ENCODE data around the gene NUDT8.

The NUDT8 gene

GRCh38 chr11:67583247-67584204 is 46.2 kb downstream of the NUDT8 start, which contains the start of gene GSTP1:
Gene GSTP1, plus strand, starts transcription at chr11:67583812. Its CDS starts 32 bp downstream, at chr11:67583844.
- ChIA-PET CTCF (interaction anchor here (0.6 to 4.5 kb wide), 18 partner anchors 9 to 237 kb away, joined by 3 to 22 read pairs (median 4); partner anchors contain the start of genes NUDT8 and PPP1CA), POLR2A (interaction anchor here (0.7 to 2.5 kb wide), 3 partner anchors 9 to 210 kb away, joined by 3 to 9 read pairs (median 5); partner anchors contain the start of gene CLCF1)
- DNase-seq (ENCODE audit: low read depth, low spot score), result peak; percentile 33
- peak within 1 kb of the TSS; percentile 79 for H3K4me3 ChIP-seq (ENCODE audit: low read depth, low read length)
- peak; percentile 64 for TF ChIP-seq CTCF (IDR thresholded peaks at IDR 0.05; ENCODE audit: insufficient read depth, low read length, missing control alignments)

GRCh38 chr11:67582011-67582410 is 47.7 kb downstream of the NUDT8 start:
- ChIA-PET CTCF (interaction anchor here (1.2 to 4.5 kb wide), 10 partner anchors 9 to 231 kb away, joined by 3 to 22 read pairs (median 6); partner anchors contain the start of genes NUDT8 and PPP1CA), POLR2A (no interaction called here)
- H3K4me3 ChIP-seq (ENCODE audit: low read depth, low read length), result no peak overlapping the region

GRCh38 chr11:67581469-67581868 is 48.3 kb downstream of the NUDT8 start:
- no peak for DNase-seq (ENCODE audit: low read depth, low spot score)
- ChIA-PET POLR2A (no interaction called here), CTCF (interaction anchor here (2.1 to 4.5 kb wide), 3 partner anchors 8 to 48 kb away, joined by 6 to 22 read pairs (median 17); partner anchors contain the start of gene NUDT8)
- no peak overlapping the region for H3K4me3 ChIP-seq (ENCODE audit: low read depth, low read length)
- no peak for TF ChIP-seq CTCF (IDR thresholded peaks at IDR 0.05; ENCODE audit: insufficient read depth, low read length, missing control alignments)

More at GRCh38 chr11:67582011-67582410, 47.7 kb downstream of the NUDT8 start:
- DNase-seq (ENCODE audit: low read depth, low spot score), result no peak
- no peak for TF ChIP-seq CTCF (IDR thresholded peaks at IDR 0.05; ENCODE audit: insufficient read depth, low read length, missing control alignments)

- no peak for DNase-seq (ENCODE audit: low read depth, low spot score)
- CTCF ChIA-PET, result interaction anchor here (1.2 kb wide), 1 partner anchor 71 kb away, joined by 3 read pairs; no protein-coding TSS in a partner anchor
- TF ChIP-seq CTCF (IDR thresholded peaks at IDR 0.05; ENCODE audit: insufficient read depth, low read length, missing control alignments), result no peak
- POLR2A ChIA-PET, result no interaction called here
- H3K4me3 ChIP-seq (ENCODE audit: low read depth, low read length), result no peak overlapping the region
Observed at GRCh38 chr11:67577951-67578350, 51.8 kb downstream of the NUDT8 start.

Measured in AG04449 (cell line).